Ramos (cell line): Measurements from ENCODE around the gene CWC27.

Experiments used
- in situ Hi-C: fragments of 300-500 bp; cut with MboI; formaldehyde crosslinking; loops from one replicate; pipeline ENCODE4 v1.14.3; 2022; ENCODE audit warnings: low sequenced_read_pairs; ENCODE audit not compliant: unreplicated experiment

CWC27 gene

DNA sequence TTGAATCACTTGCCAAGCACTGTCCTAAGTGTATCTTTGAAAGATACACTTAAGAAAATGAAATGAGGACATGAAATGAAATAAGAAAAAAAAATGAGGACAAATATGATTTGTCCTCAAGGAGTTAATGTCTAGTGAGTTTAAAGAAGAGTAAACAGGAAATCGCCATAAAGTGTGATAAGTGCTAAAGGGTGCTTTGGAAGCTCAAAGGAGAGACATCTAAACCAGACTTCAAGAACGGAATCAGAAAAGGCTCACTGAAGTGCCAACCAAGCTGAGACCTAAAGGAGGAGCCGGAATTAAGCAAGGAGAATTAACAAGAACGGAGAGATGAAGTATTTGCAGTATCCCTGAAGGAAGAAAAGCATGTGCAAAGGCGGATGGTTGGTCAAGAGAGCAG is 200.8 kb downstream of the CWC27 start:
- in situ Hi-C loops = loop anchor here (10.0 kb wide), 1 partner anchor 515 kb away; the partner anchor contains the start of gene ADAMTS6

DNA sequence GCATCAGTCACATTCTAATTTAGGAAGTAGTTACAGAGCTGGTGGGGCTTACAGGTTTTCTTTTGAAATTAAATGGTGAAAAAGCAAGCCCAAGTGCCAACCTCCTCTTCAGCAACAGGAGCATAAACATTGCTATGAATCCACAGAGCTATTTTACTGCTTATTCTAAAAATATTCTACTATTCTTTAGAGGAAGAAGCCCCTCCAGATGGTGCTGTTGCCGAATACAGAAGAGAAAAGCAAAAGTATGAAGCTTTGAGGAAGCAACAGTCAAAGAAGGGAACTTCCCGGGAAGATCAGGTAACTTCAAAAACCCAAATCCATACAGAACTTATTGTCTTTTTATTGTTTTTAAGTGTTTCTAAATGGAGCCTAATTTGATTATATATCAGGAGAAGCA is 202.8 kb downstream of the CWC27 start:
- in situ Hi-C loops = no loop called here

DNA sequence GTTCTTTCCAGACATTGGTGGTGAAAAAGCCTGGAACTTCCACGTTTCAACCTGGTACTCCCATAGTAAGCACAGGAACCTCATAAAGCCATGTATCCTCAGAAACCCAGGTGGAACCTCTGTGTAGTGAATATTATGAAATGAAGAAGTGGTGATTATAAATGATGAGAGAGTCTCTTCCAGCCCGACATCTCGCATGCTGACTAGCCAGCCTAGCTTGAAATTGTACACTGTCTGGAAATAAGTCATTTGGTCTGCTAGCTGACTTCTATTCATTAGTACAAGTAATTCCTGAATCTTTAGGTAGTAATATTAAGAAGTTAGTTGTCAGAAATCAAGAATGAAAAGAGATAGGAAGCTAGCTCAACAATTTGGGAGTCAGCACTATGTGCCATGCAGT is 203.3 kb downstream of the CWC27 start:
- in situ Hi-C loops = no loop called here

DNA sequence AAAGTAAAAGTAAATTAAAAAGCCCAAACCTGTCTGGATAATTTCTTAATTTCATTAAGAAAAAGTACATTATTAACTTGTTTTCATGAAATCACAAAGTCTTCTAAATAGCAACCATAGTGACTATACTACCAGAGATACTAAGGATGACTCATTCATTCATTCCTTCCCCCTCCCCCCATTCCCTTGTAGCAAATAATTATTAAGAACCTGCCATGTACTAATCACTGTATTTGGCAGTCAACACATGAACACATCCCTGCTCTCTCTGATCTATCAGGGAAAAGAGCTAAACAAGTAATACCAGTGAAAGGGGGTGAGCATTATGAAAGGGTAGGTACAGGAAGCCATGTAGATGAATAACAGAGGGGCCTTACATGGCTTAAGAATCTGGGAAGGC is 203.9 kb downstream of the CWC27 start:
- in situ Hi-C loops = no loop called here

DNA sequence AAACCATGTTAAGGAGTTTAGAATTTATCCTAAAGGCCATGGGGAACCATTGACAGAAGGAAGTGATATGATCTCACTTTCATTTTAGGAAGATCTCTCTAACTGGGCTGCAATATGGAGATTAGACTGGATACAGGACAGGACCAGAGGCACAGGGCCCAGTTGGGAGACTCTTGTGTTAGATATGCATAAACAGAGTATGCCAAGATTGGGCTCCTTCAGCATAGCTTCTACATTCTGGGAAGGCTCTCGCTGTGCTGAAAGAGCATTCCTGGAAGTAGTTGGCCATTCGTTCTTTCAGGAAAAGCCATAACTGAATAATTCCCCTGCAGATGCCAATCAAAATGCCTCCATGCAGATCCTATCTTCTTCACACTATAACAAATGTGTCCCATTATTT is 204.5 kb downstream of the CWC27 start:
- in situ Hi-C loops = no loop called here

DNA sequence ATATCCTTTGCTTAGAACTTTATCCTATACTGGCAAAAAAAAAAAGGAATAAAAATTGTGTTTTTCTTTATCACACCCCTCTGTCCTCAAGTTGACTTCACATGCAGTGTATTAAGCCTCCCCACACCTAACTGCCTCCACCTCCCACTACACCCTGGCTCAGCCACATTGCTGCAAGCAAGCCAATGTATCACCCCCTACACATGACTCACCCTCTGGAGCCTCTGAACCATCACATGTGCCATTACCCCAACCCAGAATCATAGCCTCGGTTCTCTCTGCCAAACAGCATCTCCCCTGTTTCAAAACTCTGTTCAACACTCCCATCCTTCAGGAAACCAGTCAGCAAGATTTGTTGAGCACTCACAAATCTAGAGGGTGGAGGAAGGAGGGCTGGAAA is 209.0 kb downstream of the CWC27 start:
- in situ Hi-C loops = no loop called here

DNA sequence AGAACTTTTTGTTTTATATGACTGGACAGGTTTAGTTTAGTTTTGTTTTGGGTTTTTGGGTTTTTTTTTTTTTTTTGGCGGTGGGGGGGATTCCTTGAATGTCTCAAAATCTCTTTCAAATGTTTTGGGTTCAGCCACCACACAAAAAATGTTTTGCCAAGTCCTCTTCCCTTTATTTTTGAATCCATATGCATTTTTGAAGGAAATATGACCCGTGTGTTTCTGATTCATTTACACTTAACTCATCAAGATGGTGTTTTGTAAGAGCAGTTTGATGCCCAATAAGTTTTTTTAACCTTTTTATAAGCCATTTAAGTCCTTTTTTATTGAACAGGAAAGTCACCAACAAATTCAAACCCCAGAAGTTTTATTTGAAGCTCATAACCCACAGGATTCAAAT is 209.8 kb downstream of the CWC27 start:
- in situ Hi-C loops = no loop called here

DNA sequence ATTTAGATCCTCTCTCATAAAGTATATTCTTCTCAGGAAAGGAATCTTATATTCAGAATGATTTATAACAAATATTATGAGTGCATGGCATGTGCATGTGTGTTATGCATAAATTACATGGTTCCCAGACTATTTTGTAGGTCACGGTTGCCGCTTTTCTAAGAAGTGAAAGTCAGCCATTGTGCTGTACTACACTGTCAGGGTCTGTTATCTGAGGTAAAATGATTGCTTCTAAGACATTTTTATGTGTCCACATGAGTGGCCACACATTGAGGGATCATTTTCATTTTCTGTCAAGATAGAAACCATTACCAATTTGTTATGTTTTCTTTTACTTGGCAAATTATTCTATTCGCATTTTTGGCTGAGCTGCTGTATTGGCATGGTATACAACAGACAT is 210.8 kb downstream of the CWC27 start:
- in situ Hi-C loops = no loop called here

DNA sequence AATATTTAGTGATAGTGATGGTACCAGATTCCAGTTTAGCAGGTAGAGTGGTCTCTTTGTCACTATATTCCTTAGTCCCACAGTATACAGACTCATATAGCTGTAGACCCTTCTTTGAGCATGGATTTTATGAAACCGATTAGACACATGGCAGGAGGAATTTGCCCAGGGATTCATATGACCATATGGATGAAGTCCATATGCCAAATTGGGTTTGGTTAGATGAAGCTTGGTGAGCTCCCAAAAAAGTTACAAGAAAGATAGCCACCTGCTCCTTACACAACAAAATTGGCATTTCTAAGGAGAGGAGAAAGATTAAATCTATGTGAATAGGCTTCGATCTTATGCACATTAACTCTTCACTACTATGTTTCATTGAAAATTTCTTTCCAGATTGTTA is 211.4 kb downstream of the CWC27 start:
- in situ Hi-C loops = no loop called here

DNA sequence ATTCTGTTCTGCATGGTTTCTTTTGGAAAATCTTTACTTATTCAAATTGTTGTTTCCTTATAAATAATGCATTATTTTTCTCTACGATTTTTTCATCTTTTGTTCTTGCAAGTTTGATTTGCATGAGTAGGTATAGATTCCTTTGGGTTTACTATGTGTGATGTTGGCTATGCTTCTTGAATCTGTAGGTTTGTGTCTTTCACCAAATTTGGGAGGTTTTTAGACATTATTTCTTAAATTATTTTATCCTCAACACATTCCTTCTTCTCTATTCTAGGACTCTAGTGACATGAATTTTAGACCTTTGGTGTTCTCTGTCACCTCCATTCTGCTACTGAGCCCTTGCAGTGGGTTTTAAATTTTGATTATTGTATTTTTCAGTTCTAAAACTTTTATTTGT is 219.0 kb downstream of the CWC27 start:
- in situ Hi-C loops = no loop called here

DNA sequence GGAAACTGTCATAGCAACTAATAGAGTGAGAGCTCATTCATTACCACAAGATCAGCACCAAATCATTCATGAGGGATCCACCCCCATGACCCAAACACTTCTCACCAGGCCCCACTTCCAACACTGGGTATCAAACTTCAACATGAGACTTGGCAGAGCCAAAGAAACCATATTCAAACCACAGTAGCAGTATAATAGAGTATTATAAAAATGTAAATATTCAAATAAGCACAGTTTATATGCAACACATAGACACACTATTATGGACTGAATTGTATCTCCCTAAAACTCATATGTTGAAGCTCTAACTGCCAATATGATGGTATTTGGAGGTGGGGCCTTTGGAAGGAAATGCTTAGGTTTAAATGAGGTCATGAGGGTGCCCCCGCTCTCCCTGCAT is 240.5 kb downstream of the CWC27 start:
- in situ Hi-C loops = no loop called here

DNA sequence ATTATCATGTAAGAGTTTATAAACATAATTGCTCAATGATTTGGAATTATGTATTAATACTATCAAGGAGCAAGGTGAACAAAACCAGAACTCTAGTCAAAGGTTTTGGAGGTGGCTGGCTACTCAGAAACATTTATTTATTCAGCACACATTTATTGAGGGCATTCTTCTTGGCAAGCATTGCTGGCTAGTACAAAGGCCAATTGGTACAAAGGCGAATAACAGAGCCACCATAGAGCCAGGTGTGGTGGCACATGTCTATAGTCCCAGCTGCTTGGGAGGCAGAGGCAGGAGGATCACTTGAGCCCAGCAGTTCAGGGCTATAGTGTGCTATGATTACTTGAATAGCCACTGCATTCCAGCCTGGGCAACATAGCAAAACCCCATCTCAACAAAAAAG is 242.1 kb downstream of the CWC27 start:
- in situ Hi-C loops = no loop called here

DNA sequence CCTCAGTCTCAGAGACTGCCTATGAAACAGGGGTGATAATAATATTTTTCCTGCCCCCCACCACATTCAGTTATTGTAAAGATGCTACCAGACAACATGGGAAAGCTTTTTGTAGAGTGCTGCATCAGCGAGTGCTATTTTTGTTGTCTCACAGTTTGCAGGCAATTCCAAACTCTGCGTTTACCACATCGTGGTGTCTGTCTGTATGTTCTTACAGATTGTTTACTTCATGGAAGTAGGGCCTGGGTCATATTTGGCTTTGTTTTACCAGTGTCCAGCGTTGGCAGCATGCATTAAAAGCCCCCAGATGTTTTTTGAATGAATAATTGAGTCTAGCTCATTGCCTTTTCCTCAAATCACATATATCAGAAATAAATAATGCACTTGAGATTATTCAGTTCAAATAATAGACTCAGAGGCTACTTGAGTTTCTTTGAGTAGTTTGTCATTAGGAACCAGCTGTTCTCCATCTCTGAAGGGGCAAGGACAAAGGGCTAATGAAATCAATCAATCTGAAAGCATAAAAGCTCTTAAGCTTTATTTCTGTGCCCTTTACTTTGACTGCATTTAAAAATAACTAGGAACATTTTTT is 243.7 kb downstream of the CWC27 start:
- in situ Hi-C loops = no loop called here

DNA sequence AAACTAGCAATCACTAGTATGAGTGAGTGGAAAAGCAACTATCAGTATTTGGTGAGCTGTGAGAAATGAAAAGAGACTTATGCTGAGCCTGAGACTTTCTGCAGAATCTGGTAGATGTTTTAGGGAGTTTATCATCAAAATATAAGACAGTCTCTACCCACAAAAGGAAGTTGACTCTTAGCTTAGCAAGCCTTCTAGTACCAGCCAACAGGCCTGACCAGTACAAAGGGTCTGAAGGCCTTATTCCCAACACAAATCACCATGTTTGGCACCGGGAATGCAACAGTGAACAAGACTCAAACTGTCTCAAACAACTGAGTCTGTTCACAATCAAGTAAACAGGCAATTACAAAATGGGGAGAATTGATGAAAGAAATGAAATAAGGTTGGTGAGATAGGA is 244.4 kb downstream of the CWC27 start:
- in situ Hi-C loops = no loop called here

DNA sequence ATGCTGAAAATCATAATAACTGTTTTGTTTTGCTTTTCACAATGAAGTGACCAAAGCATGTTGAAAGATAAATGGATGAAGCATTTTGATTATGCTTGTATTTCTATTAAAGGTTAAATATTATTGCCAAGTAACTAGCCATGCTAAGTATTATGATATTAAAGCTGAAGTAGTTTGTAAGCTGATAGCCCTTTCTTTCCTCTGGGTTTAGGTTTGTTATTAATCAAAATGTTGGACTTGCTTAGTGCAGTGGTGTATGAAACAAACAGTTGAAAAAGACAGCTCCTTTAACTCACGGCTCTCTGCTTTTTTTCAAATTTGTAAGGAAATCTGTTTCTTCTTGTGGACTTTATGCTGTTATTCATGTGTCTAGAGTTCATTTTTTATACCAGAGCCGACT is 246.0 kb downstream of the CWC27 start:
- in situ Hi-C loops = no loop called here

DNA sequence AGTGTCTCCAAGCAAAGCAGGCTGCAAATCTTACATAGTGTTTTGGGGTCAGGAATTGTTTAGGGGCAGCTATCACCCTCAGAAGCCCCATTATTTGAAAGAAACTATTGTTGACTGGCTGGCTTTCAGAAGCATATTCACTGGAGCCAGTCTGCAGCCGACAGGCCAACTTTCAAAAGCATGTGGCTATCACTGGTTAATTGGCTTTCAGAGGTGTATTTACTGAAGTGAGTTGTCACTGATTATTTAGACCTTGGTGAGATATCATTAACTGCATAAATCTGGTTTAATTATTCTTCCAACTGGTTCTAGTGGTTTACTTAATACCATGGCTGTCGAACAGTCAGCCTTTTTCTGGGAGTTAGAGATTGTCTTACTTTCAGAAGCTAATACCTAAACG is 247.0 kb downstream of the CWC27 start:
- in situ Hi-C loops = no loop called here

DNA sequence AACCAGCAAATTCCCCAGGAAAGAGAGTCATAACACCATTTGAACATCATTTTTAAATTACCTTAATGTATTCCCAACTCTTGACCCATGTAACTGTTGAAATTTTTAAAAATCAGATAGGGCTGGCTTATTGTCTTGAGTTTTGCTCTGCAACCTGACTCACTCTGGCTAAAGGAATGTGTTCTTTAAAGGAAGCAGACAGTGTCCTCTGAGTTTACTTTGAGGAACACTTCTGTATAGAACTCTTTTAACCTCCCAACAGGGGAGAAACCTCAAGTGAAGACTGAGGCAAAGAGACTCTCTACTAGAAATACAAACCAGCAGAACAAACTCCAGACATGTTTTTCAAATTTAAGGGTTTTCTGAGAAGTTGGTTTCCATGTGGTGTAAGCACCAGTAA is 248.9 kb downstream of the CWC27 start:
- in situ Hi-C loops = no loop called here

DNA sequence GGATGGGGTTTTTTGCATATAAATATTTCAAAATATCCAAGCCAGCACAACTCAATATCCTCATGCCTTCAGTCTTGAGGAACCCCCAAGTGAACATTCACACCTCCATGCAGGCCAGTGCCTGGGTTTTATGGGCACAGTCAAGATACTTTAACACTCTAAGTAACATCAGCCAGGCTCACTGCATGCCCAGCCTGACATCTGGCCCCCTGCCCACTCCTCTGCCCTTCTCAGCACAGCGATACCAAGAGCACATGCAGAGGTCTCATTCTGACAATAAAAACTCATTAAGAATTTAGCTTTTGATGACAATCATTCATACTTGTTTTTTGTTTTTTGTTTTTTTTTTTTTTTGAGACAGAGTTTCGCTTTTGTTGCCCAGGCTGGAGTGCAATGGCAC is 250.0 kb downstream of the CWC27 start:
- in situ Hi-C loops = no loop called here

DNA sequence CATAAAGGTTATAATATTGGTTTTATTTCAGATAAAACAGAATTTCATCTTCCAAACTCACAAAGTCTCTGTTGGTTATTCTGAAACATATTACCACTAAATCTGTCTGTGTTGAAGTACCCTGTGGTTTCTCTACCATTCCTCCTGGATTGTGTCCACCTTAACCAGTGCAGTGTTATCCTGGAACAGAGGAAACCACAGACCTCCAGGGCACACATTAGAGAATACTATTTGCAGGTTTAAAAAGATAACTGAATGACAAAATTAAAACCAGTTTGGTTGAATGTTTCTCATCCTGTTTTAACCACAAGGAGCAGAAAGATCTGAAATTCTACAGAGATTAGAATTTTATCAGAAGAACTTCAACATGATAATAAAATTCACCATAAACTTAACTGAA is 251.8 kb downstream of the CWC27 start:
- in situ Hi-C loops = no loop called here

DNA sequence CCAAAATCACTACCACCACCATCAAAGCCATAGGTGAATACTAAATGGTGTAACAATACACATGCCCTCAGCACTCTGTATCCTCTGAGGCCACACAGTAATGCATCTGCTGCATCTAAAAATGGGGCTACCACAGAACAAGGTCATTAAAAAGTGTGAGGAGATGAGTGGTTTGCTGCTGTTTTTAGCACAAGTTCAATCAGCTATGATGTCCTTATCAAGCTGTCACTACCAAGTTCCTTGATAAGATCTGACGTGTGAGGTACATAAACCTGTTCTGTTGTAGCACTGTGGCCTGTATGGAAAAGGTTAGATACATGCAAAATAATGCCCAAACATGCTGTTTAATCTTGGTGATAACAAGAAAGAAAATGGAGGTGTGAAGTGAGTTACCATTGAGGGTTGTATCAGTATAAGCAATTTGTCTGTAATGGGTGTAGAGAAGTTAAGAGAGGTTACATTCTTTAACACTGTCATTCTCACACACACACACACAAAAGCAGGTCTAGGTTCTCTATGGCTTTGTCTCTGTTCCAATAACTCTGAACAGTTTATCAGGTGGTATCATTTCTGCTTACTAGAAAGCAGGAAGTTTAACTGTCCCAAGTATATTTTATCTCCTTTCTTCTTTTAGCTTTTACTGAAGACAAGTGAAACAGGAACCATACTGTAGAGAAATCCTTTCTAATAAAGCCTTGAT is 252.9 kb downstream of the CWC27 start:
- in situ Hi-C loops = no loop called here

DNA sequence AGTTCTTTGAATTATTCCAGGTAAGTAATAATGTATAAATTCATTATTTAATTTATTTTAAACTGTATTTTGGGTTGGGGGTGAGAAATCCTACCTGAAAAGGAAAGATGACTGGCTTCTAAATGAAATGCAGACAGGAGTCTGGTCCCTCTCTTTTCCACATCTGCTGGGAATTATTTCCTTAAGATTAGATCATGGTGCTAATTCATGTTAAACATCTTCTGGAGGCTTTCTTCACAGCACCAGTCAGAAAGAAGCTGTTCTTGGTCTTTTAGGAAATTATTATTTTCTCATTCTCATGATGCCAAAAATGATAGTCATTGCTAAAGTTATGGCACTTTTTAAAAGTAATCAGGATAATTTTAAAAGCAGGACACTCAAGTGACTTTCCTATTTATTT is 254.2 kb downstream of the CWC27 start:
- in situ Hi-C loops = no loop called here

DNA sequence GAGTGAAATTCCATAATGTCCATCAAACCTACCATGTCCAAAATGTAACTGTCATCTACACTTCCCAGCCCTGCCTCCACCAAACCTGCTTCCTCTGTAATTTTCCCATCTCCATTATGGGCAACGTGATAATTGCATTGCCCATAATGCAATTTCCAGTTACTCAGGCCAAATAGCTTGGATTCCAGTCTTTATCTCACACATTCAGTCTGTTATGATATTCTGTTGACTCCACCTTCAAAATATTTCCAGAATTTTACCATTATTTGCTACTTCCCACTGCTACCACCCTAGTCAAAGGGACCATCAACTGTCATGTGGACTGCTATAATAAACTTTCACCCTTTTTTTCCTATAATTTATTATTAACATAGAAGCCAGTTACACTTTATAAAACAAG is 256.0 kb downstream of the CWC27 start:
- in situ Hi-C loops = no loop called here
